Measurements from ENCODE around the gene SHLD2.
"Not testable (repeated sequence)": the region's sequence is repeated elsewhere in the genome, so short reads cannot be mapped to it uniquely, and the experiment has no call there.

DNA sequence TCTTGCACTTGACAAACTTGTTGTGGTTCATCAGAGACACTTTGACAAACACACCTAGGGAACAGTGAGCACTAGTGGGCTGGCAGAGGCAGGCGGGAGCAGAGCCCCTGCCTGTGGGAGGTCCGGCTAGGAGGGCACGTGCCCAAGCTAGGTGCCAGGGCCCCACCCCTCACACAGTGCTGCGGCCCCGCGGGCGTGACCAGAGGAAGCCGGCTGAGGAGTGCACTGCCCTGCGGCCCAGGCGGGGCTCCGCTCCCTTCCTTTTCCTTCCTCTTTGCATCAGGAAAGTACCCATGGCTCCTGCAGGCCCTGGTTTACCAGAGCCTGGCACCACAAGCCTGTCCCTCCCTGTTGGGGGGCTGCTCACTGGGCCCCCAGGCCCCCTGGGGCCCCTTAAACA lies 121.1 kb downstream of the SHLD2 start:
- TF ChIP-seq CTCF, POLR2A (IDR thresholded peaks at IDR 0.05): not testable (repeated sequence)
